K562 (cell line): Measurements from ENCODE around the gene CEP95. TPM values are rescaled to one million over a fixed set of nuclear protein-coding genes. Genes with fewer than 3 reads are reported as not detected.

Experiments
- ATAC-seq: fragments of 200-7000 bp; cut with Tn5 transposase; 3 replicates; pipeline ENCODE4 v1.9.1; 2020; ENCODE audit warnings: moderate library complexity
- BruUV-seq: library from RNA; stranded (reverse); fragments of 400-500 nt; replicated peaks from 2 replicates; lab custom pipeline; 2021; lab: Mats Ljungman, UMichigan
- CTCF ChIA-PET: fragments of 300-600 bp; formaldehyde crosslinking; extraction: SDS; loops from one replicate; lab custom pipeline; 2021; ENCODE audit warnings: low intra/inter-chr PET ratio; lab: Yijun Ruan, JAX
- POLR2A ChIA-PET: fragments of 300-600, 350-650 bp; sonication (Branson Sonifier 250); formaldehyde crosslinking; extraction: SDS; loops from one replicate; lab custom pipeline; 2021; ENCODE audit warnings: antibody characterized with exemption, inconsistent platforms; lab: Yijun Ruan, JAX
- DNase-seq, 4 experiments: peaks; one replicate each; pipeline versions ENCODE4 v3.0.0 to v3.0.0-alpha.2; 2011 to 2018; ENCODE audit warnings: low spot score in 3 of 4, mixed read lengths in 3 of 4; ENCODE audit errors: extremely low read depth in 1 of 4
- FAIRE-seq: peaks from 2 replicates; lab custom pipeline; 2011; peaks lifted over from hg19 to GRCh38; lab: Jason Lieb, UNC
- H2AFZ ChIP-seq: 2 replicates; pipeline ENCODE4 v1.6.0; 2011; ENCODE audit warnings: low read depth, low read length, control low read depth, inconsistent platforms
- H3K27ac ChIP-seq: fragments of 200-600 bp; 3 replicates; pipeline ENCODE4 v1.8.0; 2011; ENCODE audit warnings: low read depth, mild to moderate bottlenecking, control low read depth, inconsistent platforms, low read length, moderate library complexity, mixed read lengths; ENCODE audit errors: extremely low read depth
- H3K27me3 ChIP-seq, 2 experiments: fragments of 300-600 bp in 1 of 2; 2 replicates in 1 of 2; 3 replicates in 1 of 2; pipeline versions ENCODE4 v1.6.0 to v1.8.0; 2011; ENCODE audit warnings: inconsistent platforms in 2 of 2, low read length in 2 of 2, mild to moderate bottlenecking in 1 of 2, mixed read lengths in 1 of 2, moderate library complexity in 1 of 2; ENCODE audit not compliant: control insufficient read depth in 2 of 2, insufficient read depth in 2 of 2
- H3K36me3 ChIP-seq: fragments of 300-600 bp; 3 replicates; pipeline ENCODE4 v1.8.0; 2011; ENCODE audit warnings: mild to moderate bottlenecking, low read length, inconsistent platforms; ENCODE audit not compliant: control insufficient read depth, insufficient read depth
- H3K4me1 ChIP-seq, 2 experiments: fragments of 200-600 bp in 1 of 2; replicated peaks in 1 of 2; 2 replicates in 1 of 2; 3 replicates in 1 of 2; pipeline versions ENCODE4 v1.5.1 to v1.8.0; 2011; ENCODE audit warnings: inconsistent platforms in 2 of 2, low read length in 2 of 2, mild to moderate bottlenecking in 1 of 2, mixed read lengths in 1 of 2, moderate library complexity in 1 of 2; ENCODE audit not compliant: control insufficient read depth in 2 of 2, insufficient read depth in 2 of 2
- H3K4me2 ChIP-seq: 2 replicates; pipeline ENCODE4 v1.6.1; 2011; ENCODE audit warnings: low read length, control low read depth, inconsistent platforms, mixed read lengths; ENCODE audit not compliant: insufficient read depth
- H3K4me3 ChIP-seq: fragments of 200-600 bp; sonication (generic), shearing (Covaris generic); 2 replicates; pipeline ENCODE4 v1.5.1; 2016; ENCODE audit warnings: control low read depth, inconsistent platforms
- H3K79me2 ChIP-seq: fragments of 200-600 bp; 3 replicates; pipeline ENCODE4 v1.8.0; 2011; ENCODE audit warnings: low read length, inconsistent platforms; ENCODE audit not compliant: control insufficient read depth, insufficient read depth
- H3K9ac ChIP-seq, 2 experiments: 2 replicates each; pipeline versions ENCODE4 v1.6.0 to v1.6.1; 2011; ENCODE audit warnings: low read depth in 2 of 2, low read length in 2 of 2, control low read depth in 1 of 2, inconsistent platforms in 1 of 2, mild to moderate bottlenecking in 1 of 2, mixed read lengths in 1 of 2; ENCODE audit not compliant: insufficient read depth in 1 of 2
- H3K9me1 ChIP-seq: one replicate; pipeline ENCODE4 v1.6.0; 2011; ENCODE audit warnings: inconsistent platforms, mild to moderate bottlenecking, low read length, moderate library complexity; ENCODE audit not compliant: control insufficient read depth, insufficient read depth
- H3K9me3 ChIP-seq: replicated peaks from 2 replicates; pipeline ENCODE4 v1.5.1; 2011; ENCODE audit warnings: low read depth, low read length, inconsistent platforms; ENCODE audit not compliant: control insufficient read depth, insufficient read depth
- H4K20me1 ChIP-seq: replicated peaks from 2 replicates; pipeline ENCODE4 v1.6.1; 2011; ENCODE audit warnings: low read length, inconsistent platforms, mixed read lengths; ENCODE audit not compliant: control insufficient read depth, insufficient read depth
- COPS2 ChIP-seq: fragments of 450-650 bp; conservative IDR thresholded peaks from 2 replicates; pipeline ENCODE4 v1.6.1; 2016; ENCODE audit warnings: mild to moderate bottlenecking, moderate library complexity
- HDAC1 ChIP-seq, 2 experiments: fragments of 450-650 bp; IDR thresholded peaks; 2 replicates each; pipeline ENCODE4 v1.6.1; 2016 to 2017; ENCODE audit warnings: inconsistent platforms in 1 of 2, mild to moderate bottlenecking in 1 of 2, moderate library complexity in 1 of 2
- HNRNPK ChIP-seq: fragments of 200-400 bp; formaldehyde crosslinking; IDR thresholded peaks from one replicate; pipeline ENCODE4 v1.6.1; 2018; ENCODE audit warnings: mild to moderate bottlenecking, low read depth, low read length; ENCODE audit not compliant: poor library complexity, severe bottlenecking
- NFYB ChIP-seq: IDR thresholded peaks from 2 replicates; pipeline ENCODE4 v1.6.1; 2011; ENCODE audit warnings: mild to moderate bottlenecking, moderate library complexity; ENCODE audit not compliant: insufficient read length; ENCODE audit errors: extremely low read depth
- NR3C1 ChIP-seq: sonication (generic); formaldehyde crosslinking; IDR thresholded peaks from 2 replicates; pipeline ENCODE4 v1.8.1; 2022; ENCODE audit warnings: missing genetic modification reagents
- RFX7 ChIP-seq: fragments of 250-450 bp; sonication (Bioruptor Pico); IDR thresholded peaks from 2 replicates; pipeline ENCODE4 v1.5.1; 2021; ENCODE audit warnings: mild to moderate bottlenecking
- SMAD2 ChIP-seq: fragments of 150-350 bp; IDR thresholded peaks from 2 replicates; pipeline ENCODE4 v1.6.1; 2014; ENCODE audit warnings: low read depth, mild to moderate bottlenecking, low read length
- ZNF175 ChIP-seq: fragments of 200-800 bp; sonication (Bioruptor generic); IDR thresholded peaks from 2 replicates; pipeline ENCODE4 v1.6.1; 2016; ENCODE audit warnings: low read depth, mild to moderate bottlenecking, missing genetic modification characterization, missing compliant biosample characterization
- ZNF444 ChIP-seq: fragments of 250-450 bp; sonication (Bioruptor Pico); IDR thresholded peaks from 2 replicates; pipeline ENCODE4 v1.4.0; 2020; ENCODE audit warnings: mild to moderate bottlenecking, moderate library complexity
- ZNF511 ChIP-seq: sonication (generic); formaldehyde crosslinking; IDR thresholded peaks from 2 replicates; pipeline ENCODE4 v1.8.0; 2022; ENCODE audit warnings: mild to moderate bottlenecking, missing genetic modification reagents
- ZNF609 ChIP-seq: sonication (generic); formaldehyde crosslinking; IDR thresholded peaks from 2 replicates; pipeline ENCODE4 v1.8.1; 2023; ENCODE audit warnings: missing genetic modification reagents, mild to moderate bottlenecking, borderline replicate concordance
- WGBS: fragments of 100-300 bp; shearing (Covaris generic); methylation state at CpG from one replicate; pipeline ENCODE4 v1.1.6; 2016; ENCODE audit warnings: low coverage, mixed read lengths; ENCODE audit not compliant: insufficient coverage; ENCODE audit errors: missing lambda C conversion rate; 5-methylcytosine and 5-hydroxymethylcytosine counted together
- in situ Hi-C: fragments of 300-500 bp; cut with MboI; formaldehyde crosslinking; loops from 4 replicates; pipeline ENCODE4 v1.15.0; 2018; ENCODE audit warnings: inconsistent platforms, mixed read lengths
- intact Hi-C: fragments of 100-400 bp; cut with micrococcal nuclease; formaldehyde crosslinking; loops from 2 replicates; pipeline ENCODE4 v1.14.2; 2022
- polyA plus RNA-seq, 8 experiments: library from polyadenylated mRNA; depleted of rRNA in 4 of 8; stranded (reverse) in 5 of 8; unstranded in 3 of 8; fragments of >200 nt; fragmentation: Nextera tagmentation in 2 of 8; fragmentation: Illumina TruSeq in 1 of 8; extraction: Ambion mirVana in 2 of 8; extraction: Trizol in 1 of 8; gene quantifications; 2 replicates each; pipeline versions ENCODE4 v1.2.1 to v1.2.3, GENCODE V29; 2011 to 2014; ENCODE audit warnings: inconsistent platforms in 1 of 8, missing spikeins in 1 of 8
- total RNA-seq, 7 experiments: library from RNA; depleted of rRNA in 6 of 7; stranded (reverse); fragments of >200 nt in 6 of 7; fragmentation: Illumina TruSeq in 2 of 7; extraction: Trizol in 2 of 7; gene quantifications; 2 replicates each; pipeline versions ENCODE4 v1.2.1 to v1.2.3, GENCODE V29; 2011 to 2021; ENCODE audit warnings: low replicate concordance in 1 of 7
- TF ChIP-seq, protein P1 (sequence below): sonication (generic); formaldehyde crosslinking; IDR thresholded peaks from 2 replicates; pipeline ENCODE4 v1.8.1; 2023; ENCODE audit warnings: mild to moderate bottlenecking, missing genetic modification reagents

Gene CEP95
- total and polyA plus RNA-seq, 9 of the 15 experiments (the other 6 are each of a cell fraction or from before 2014, with no cell fraction given) = 26.7 to 80.7 (median 56.9) TPM

- in situ Hi-C loops (no loop called here), intact Hi-C loops (no loop called here)
- ChIA-PET CTCF (no interaction called here), POLR2A (interaction anchor here (0.8 to 1.7 kb wide), 8 partner anchors 7 to 41 kb away, joined by 3 to 8 read pairs (median 3); no protein-coding TSS in a partner anchor)
- no peak for TF ChIP-seq NFYB
- no peak for TF ChIP-seq ZNF609 (CRISPR knock-in tag)
- no peak for TF ChIP-seq SMAD2
- no peak for TF ChIP-seq HDAC1 (IDR thresholded peaks at IDR 0.05)
- TF ChIP-seq NR3C1 = no peak
- TF ChIP-seq COPS2 = no peak
- no peak for TF ChIP-seq ZNF175 (CRISPR knock-in tag)
- no peak for TF ChIP-seq ZNF511 (CRISPR knock-in tag)
- no peak for TF ChIP-seq RFX7 (CRISPR knock-in tag)
- TF ChIP-seq, protein P1, sequence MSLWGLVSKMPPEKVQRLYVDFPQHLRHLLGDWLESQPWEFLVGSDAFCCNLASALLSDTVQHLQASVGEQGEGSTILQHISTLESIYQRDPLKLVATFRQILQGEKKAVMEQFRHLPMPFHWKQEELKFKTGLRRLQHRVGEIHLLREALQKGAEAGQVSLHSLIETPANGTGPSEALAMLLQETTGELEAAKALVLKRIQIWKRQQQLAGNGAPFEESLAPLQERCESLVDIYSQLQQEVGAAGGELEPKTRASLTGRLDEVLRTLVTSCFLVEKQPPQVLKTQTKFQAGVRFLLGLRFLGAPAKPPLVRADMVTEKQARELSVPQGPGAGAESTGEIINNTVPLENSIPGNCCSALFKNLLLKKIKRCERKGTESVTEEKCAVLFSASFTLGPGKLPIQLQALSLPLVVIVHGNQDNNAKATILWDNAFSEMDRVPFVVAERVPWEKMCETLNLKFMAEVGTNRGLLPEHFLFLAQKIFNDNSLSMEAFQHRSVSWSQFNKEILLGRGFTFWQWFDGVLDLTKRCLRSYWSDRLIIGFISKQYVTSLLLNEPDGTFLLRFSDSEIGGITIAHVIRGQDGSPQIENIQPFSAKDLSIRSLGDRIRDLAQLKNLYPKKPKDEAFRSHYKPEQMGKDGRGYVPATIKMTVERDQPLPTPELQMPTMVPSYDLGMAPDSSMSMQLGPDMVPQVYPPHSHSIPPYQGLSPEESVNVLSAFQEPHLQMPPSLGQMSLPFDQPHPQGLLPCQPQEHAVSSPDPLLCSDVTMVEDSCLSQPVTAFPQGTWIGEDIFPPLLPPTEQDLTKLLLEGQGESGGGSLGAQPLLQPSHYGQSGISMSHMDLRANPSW (CRISPR knock-in tag) = no peak
- no peak for TF ChIP-seq ZNF444 (CRISPR knock-in tag)
- TF ChIP-seq HNRNPK = no peak
- ATAC-seq = no peak
- H4K20me1 ChIP-seq = no peaks in the 10 kb centered on the region
- FAIRE-seq = no peak
- no peak overlapping the region for H2AFZ ChIP-seq
- BruUV-seq = no TSS peak
- H3K9me3 ChIP-seq = no peaks in the 10 kb centered on the region
- no peaks in the 10 kb centered on the region for H3K27me3 ChIP-seq
- no peaks in the 10 kb centered on the region for H3K9me1 ChIP-seq
- no peak overlapping the region for H3K4me3 ChIP-seq
- H3K27ac ChIP-seq = no peak overlapping the region
- H3K36me3 ChIP-seq = peaks cover 36% of the 10 kb centered on the region
- H3K4me2 ChIP-seq = no peak overlapping the region
- DNase-seq = no peak
- H3K4me1 ChIP-seq = peaks cover 6 to 8% of the 10 kb centered on the region in 2 experiments; a peak in 4 of 5 replicates
- no peaks in the 10 kb centered on the region for H3K79me2 ChIP-seq
- no peak overlapping the region for H3K9ac ChIP-seq
- 96% methylated on average over 7 of the region's 7 CpGs for WGBS
Measured at GRCh38 chr17:64546716-64547115, 39.9 kb downstream of the CEP95 start.
